AG09309 (cell line): ENCODE measurements around the gene JMJD4.

Experiments used
- DNase-seq: peaks from one replicate; pipeline ENCODE4 v3.0.0-alpha.2; 2010; ENCODE audit warnings: low read depth
- H3K4me3 ChIP-seq: 2 replicates; pipeline ENCODE4 v1.5.1; 2011; ENCODE audit warnings: mild to moderate bottlenecking, low read depth, low read length, moderate library complexity; ENCODE audit not compliant: control insufficient read depth
- TF ChIP-seq, protein P1 (sequence below): IDR thresholded peaks from 2 replicates; pipeline ENCODE4 v1.5.1; 2011; ENCODE audit warnings: mild to moderate bottlenecking, low read depth, low read length, inconsistent platforms; ENCODE audit not compliant: insufficient read depth, control insufficient read depth; ENCODE audit errors: missing control alignments

Gene JMJD4

DNA sequence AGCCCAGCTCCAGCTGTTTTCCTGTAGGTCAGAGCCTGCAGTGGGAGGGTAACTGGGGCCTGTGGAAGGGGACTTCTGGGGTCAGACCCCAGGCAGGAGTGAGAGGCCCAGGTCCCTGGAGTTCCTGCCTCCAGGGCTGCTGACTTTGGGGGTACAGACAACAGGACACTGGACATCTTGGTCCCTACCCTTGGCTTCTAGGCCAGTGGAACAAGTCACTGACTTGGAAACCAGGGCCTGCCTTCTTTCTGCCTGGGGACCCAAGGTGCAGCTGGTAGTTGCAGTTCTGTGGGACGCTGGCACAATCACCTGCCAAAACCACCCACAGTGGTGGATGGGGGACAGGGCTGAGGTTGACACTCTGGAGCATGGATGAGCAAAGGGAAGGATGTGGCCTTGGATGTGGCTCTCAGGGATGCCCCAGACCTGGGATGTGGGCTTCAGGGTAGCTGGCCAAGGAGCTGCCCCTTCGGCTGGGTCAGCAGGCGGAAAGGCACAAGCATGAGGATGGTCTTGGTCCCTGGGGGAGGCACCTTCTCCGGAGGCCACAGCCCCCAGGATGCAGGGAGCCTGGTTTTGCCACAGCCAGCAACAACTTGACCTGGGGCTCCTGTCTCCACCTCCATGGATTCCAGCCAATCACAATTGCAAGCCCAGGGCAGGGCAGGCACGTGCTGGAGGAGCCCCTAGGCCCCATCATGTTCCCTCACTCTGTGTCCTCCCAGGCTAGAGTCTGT lies 5.8 kb downstream of the JMJD4 start:
- DNase-seq: no peak
- TF ChIP-seq, protein P1, sequence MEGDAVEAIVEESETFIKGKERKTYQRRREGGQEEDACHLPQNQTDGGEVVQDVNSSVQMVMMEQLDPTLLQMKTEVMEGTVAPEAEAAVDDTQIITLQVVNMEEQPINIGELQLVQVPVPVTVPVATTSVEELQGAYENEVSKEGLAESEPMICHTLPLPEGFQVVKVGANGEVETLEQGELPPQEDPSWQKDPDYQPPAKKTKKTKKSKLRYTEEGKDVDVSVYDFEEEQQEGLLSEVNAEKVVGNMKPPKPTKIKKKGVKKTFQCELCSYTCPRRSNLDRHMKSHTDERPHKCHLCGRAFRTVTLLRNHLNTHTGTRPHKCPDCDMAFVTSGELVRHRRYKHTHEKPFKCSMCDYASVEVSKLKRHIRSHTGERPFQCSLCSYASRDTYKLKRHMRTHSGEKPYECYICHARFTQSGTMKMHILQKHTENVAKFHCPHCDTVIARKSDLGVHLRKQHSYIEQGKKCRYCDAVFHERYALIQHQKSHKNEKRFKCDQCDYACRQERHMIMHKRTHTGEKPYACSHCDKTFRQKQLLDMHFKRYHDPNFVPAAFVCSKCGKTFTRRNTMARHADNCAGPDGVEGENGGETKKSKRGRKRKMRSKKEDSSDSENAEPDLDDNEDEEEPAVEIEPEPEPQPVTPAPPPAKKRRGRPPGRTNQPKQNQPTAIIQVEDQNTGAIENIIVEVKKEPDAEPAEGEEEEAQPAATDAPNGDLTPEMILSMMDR: no peak
- no peak overlapping the region; the same call in 1 of the 2 replicates for H3K4me3 ChIP-seq

- H3K4me3 ChIP-seq: peak overlapping the region; percentile 44
- TF ChIP-seq, protein P1: no peak
- no peak for DNase-seq
Observed at GRCh38 chr1:227728892-227729143, 6.3 kb downstream of the JMJD4 start.

DNA sequence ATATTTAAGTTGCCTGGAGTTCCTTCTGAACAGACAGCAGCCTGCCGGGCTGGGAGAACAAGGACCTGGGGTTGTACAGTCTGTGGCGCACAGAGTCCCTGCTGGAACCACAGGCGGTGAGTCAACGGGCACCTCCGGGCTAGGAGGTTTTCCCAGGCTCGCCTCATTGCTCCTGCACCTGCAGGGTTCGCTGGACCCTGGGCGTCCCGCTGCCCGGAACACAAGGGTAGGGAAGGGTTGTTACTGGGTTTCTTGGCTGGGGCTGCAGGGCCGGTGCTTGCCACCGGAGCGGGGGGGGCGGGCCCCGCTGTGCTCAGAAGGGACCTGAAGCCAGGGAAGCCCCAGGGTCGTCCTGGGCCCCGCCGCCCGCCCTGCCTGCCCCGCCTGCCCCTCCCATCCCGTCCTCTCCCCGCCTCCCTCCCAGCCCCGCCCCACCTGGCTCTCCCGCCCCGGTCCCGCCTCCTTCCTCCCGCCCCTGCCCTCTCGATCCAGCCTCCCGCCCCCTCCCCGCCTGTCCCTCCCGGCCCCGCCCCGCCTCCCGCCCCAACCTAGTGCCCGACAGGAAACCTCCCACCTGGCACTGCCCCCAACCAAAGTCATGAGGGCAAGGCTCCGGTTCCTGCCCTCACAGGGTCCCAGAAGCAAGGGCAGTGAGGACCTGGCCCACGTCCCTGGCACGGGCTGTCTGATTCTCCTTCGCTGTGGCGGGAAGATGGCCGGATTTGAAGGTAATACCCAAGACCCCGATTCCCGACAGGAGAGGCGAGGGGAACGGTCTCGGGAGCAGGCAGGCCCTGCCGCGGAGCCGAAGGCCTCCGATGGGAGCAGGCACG lies 6.8 kb downstream of the JMJD4 start:
- TF ChIP-seq, protein P1: no peak
- peak overlapping the region; percentile 44 for H3K4me3 ChIP-seq
- no peak for DNase-seq

- no peak overlapping the region for H3K4me3 ChIP-seq
- TF ChIP-seq, protein P1: no peak
Observed at GRCh38 chr1:227726924-227727599, 8.0 kb downstream of the JMJD4 start.

GRCh38 chr1:227726318-227726717 lies 8.8 kb downstream of the JMJD4 start:
- DNase-seq: no peak
- no peak overlapping the region for H3K4me3 ChIP-seq
- TF ChIP-seq, protein P1: no peak

More at GRCh38 chr1:227726924-227727599, 8.0 kb downstream of the JMJD4 start:
- no peak for DNase-seq

GRCh38 chr1:227725046-227725445 lies 10.1 kb downstream of the JMJD4 start:
- DNase-seq: no peak
- TF ChIP-seq, protein P1: no peak
- H3K4me3 ChIP-seq: no peak overlapping the region
